Measurements from ENCODE around the gene CHSY3.

The CHSY3 gene

DNA sequence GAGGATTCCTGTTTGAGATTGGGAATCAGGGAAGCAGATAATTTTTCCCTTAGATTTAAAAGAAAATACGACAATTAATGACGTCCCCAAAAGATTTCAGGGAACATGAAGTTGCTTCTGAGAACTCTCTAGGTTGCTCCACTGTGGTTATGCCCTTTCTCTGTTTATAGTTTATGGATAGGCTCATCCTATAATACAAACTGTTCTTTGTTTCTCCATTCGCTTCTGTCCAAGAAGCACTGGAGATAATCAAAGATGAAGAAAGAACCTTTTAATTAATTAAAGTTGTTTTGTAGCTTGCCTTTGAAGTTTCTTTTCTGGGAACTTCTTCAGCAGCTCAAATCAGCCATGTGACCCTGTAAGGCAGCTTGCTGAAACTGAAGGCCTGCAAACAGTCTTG is 87.5 kb downstream of the CHSY3 start:
- TF ChIP-seq CTCF (conservative IDR thresholded peaks at IDR 0.05; ENCODE audit: low read depth, low read length): no peak

DNA sequence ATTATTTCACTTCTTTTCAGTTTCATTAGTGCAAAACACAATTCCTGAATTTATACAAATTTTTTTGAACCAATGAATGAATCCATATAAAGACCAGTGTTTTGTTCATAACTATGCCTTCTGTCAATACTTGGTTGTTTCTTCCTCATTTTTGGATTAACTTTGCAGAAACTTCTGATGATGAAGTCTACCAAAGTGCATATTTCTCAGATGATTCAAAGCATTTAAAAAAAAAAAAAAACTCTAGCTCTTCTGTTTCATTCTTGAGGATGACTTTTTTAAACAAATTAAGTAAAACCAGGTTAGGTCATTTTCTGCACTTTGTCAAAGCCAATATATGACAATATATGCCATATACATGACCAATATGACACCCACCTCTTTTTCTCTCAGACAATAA is 92.6 kb downstream of the CHSY3 start:
- no peak for DNase-seq (ENCODE audit: low read depth)
- no peak overlapping the region for H3K4me3 ChIP-seq (ENCODE audit: low read length)

More for the DNA sequence above, 87.5 kb downstream of the CHSY3 start:
- DNase-seq (ENCODE audit: low read depth): no peak
- no peak overlapping the region for H3K4me3 ChIP-seq (ENCODE audit: low read length)

GRCh38 chr5:130000460-130000859 is 96.2 kb downstream of the CHSY3 start:
- no peak for DNase-seq (ENCODE audit: low read depth)
- H3K4me3 ChIP-seq (ENCODE audit: low read length): no peak overlapping the region
- no peak for TF ChIP-seq CTCF (conservative IDR thresholded peaks at IDR 0.05; ENCODE audit: low read depth, low read length)

More for the DNA sequence above, 92.6 kb downstream of the CHSY3 start:
- no peak for TF ChIP-seq CTCF (conservative IDR thresholded peaks at IDR 0.05; ENCODE audit: low read depth, low read length)

GRCh38 chr5:130002183-130002582 is 97.9 kb downstream of the CHSY3 start:
- no peak for DNase-seq (ENCODE audit: low read depth)
- no peak for TF ChIP-seq CTCF (conservative IDR thresholded peaks at IDR 0.05; ENCODE audit: low read depth, low read length)
- H3K4me3 ChIP-seq (ENCODE audit: low read length): no peak overlapping the region

GRCh38 chr5:130002876-130003275 is 98.6 kb downstream of the CHSY3 start:
- DNase-seq (ENCODE audit: low read depth): no peak
- TF ChIP-seq CTCF (conservative IDR thresholded peaks at IDR 0.05; ENCODE audit: low read depth, low read length): no peak
- H3K4me3 ChIP-seq (ENCODE audit: low read length): no peak overlapping the region

DNA sequence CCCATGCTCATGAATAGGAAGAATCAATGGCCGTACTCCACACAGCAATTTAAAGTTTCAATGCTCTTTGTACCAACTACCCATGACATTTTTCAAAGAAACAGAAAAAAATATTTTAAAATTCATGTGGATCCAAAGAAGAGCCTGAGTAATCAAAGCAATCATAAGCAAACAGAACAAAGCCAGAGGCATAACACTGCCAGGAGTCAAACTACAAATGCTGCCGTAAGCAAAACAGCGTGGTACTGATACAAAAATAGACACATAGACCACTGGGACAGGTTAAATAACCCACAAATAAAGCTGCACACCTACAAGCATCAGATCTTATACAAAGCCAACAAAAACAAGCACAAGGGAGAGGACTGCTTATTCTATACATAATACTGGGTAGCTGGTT is 107.7 kb downstream of the CHSY3 start:
- no peak for DNase-seq (ENCODE audit: low read depth)
- no peak for TF ChIP-seq CTCF (conservative IDR thresholded peaks at IDR 0.05; ENCODE audit: low read depth, low read length)
- H3K4me3 ChIP-seq (ENCODE audit: low read length): no peak overlapping the region

GRCh38 chr5:130017173-130017572 is 112.9 kb downstream of the CHSY3 start:
- no peak for TF ChIP-seq CTCF (conservative IDR thresholded peaks at IDR 0.05; ENCODE audit: low read depth, low read length)
- DNase-seq (ENCODE audit: low read depth): no peak
- H3K4me3 ChIP-seq (ENCODE audit: low read length): no peak overlapping the region
